Urothelium cell line (cell line): ENCODE measurements around the gene CHCHD6.

ENCODE experiments used
- DNase-seq: peaks from one replicate; pipeline ENCODE4 v3.0.0; 2011; ENCODE audit warnings: low spot score, mixed read lengths
- FAIRE-seq: peaks from 2 replicates; lab custom pipeline; 2011; peaks lifted over from hg19 to GRCh38; lab: Jason Lieb, UNC

The CHCHD6 gene

GRCh38 chr3:126914226-126914625, 210.2 kb downstream of the CHCHD6 start:
- DNase-seq (no peak), FAIRE-seq (no peak)

- no peak for DNase-seq
- FAIRE-seq: no peak
Measured at GRCh38 chr3:126915015-126915414, 211.0 kb downstream of the CHCHD6 start.

- no peak for FAIRE-seq
Measured at GRCh38 chr3:126916546-126916945, 212.5 kb downstream of the CHCHD6 start.

DNA sequence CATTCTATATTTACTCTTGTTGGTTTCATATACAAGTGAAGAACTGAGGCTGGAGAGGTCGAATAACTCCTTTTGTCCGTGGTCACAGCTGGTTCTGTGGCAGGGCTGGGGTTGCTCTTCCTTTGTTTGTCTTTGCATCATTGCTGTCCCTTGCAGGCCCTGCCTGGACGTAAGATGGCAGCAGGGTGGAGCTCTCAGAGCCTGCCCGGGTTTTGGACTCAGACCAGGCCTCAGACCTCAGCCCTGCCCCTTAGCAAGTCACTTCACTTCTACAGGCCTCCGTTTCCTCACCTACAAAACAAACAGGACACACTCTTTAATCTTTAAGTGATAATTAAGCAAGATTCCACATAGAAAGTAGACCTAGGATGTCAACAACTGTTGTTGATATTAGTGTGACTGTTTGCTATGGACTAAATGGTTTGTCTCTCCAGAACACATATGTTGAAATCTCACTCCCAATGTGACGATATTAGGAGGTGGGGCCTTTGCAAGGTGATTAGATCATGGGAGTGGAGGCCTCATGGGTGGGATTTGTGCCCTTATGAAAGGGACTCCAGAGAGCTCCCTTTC, 213.3 kb downstream of the CHCHD6 start:
- FAIRE-seq (no peak), DNase-seq (no peak)

More at GRCh38 chr3:126916546-126916945, 212.5 kb downstream of the CHCHD6 start:
- DNase-seq: no peak

GRCh38 chr3:126918355-126918821, 214.3 kb downstream of the CHCHD6 start:
- no peak for FAIRE-seq
- DNase-seq: no peak

- FAIRE-seq: no peak
- DNase-seq: no peak
Measured at GRCh38 chr3:126921085-126921824, 217.2 kb downstream of the CHCHD6 start.

GRCh38 chr3:126922466-126922865, 218.4 kb downstream of the CHCHD6 start:
- DNase-seq: no peak
- no peak for FAIRE-seq

DNA sequence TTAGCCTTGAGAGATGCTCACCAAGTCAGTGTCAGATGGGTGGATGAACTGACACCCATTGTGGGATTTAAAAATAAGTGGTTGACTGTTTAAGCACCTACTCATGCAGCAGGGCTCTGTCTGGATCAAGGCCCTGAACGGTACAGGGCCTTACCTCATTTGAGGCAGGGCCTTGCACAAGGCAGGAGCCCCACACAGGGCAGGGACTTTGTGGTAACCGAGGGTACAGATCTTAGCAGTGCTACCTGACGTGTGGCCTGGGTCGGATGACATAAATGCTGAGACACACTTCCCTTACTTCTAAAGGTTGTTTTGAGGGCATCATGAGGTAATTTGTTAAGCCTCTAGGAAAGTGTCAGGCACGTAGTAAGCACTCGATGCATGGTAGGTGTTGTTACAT, 219.4 kb downstream of the CHCHD6 start:
- no peak for FAIRE-seq
- no peak for DNase-seq

DNA sequence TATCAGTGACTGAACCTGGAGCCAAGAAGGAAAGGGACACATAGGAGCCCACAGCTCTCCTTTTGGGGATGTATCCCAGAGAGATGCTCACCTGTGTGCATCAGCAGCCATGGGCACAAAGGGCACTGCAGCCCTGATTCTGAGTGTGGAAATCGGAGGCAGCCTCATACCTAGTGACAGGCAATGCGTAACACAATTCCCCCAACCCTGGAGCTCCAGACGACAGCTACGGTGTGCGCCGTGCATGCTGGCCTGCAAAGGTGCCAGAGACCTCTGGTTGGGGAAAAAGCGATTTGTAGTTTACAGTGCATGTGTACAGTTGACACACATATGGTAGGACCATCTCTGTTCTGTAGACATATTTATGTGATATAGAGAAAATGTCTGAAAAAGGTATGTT, 219.9 kb downstream of the CHCHD6 start:
- DNase-seq (no peak), FAIRE-seq (no peak)

DNA sequence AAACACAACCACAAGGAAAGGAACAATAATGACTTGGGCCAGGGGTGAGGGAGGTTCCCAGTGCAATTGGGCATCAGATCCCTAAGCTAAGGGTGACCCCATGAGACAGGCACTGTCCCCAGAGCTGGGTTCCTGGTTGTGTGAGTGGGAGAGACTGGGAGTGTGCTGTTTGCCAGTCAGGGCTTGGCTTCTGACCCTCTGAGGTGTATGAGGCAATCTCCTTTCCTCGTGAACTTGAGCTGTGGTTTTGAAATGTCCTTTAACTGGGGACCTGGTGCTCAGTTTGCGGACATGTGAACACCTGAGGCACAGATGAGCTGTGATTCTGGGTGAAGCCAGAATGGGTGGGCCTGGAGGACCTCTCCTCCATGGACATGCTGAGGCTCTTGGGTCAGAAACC, 220.4 kb downstream of the CHCHD6 start:
- DNase-seq: no peak
- no peak for FAIRE-seq

- FAIRE-seq: no peak
- DNase-seq: no peak
Measured at GRCh38 chr3:126925411-126926171, 221.6 kb downstream of the CHCHD6 start.

DNA sequence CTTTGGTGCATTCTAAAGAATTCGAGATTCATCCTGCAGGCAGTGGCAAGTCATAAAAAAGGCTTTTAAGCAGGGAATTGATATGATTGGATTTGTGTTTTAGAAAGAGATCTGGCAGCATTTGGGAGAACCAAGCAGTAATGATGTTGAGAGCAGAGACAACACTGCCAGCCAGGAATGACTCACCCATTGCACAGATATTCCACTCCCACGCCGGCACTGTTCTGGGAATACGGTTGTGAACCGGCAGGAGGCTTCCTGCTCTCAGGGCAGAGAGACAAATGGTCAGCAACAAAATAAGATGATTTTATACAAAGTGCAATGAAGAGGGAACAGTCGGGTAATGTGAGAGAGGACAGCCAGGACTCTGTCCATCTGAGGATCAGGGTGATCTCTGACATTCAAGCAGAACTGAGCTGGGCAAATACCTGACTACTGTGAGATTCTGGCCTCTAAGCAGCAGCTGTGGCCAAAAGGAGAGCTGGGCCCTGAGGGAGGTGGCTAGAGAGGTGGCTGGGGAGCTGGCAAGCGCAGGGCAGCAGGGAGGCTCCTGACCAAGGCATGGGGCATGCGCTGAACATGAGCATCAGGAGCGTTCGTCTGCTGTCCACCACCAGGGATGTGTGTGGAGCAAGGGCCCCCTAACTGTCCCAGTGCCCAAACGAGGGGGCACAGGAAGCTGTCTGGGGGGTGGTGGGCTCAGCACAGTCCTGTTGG, 222.8 kb downstream of the CHCHD6 start:
- DNase-seq (peak; percentile 85), FAIRE-seq (no peak)

DNA sequence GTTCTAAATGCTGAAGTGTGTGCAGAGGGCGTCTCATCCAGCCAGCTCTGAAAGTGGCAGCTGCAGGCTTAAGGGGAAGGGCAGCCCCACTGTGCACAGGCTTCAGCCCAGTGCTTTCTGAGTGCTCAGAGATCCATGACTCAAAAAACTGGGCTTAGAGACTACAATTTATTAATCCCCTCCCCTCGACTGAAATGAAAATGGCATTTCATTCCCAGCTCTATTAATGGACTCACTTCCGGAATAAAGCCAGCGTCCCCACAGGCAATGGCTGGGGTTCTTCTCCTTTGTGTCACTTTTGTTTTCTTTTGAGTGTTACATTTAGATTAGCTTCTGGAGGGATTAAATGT, 223.3 kb downstream of the CHCHD6 start:
- FAIRE-seq (no peak), DNase-seq (no peak)

GRCh38 chr3:126927846-126928245, 223.8 kb downstream of the CHCHD6 start:
- no peak for FAIRE-seq
- DNase-seq: no peak

- FAIRE-seq: no peak
Measured at GRCh38 chr3:126928921-126929474, 225.0 kb downstream of the CHCHD6 start.

GRCh38 chr3:126930936-126931600, 227.0 kb downstream of the CHCHD6 start:
- no peak for DNase-seq
- FAIRE-seq: no peak

More at GRCh38 chr3:126928921-126929474, 225.0 kb downstream of the CHCHD6 start:
- no peak for DNase-seq

- DNase-seq (no peak), FAIRE-seq (no peak)
Measured at GRCh38 chr3:126931806-126932187, 227.8 kb downstream of the CHCHD6 start.

GRCh38 chr3:126932188-126932931, 228.3 kb downstream of the CHCHD6 start:
- DNase-seq (no peak), FAIRE-seq (no peak)

- no peak for DNase-seq
- no peak for FAIRE-seq
Measured at GRCh38 chr3:126934031-126934531, 230.0 kb downstream of the CHCHD6 start.
